ENCODE measurements around the gene NR3C2.

The NR3C2 gene

DNA sequence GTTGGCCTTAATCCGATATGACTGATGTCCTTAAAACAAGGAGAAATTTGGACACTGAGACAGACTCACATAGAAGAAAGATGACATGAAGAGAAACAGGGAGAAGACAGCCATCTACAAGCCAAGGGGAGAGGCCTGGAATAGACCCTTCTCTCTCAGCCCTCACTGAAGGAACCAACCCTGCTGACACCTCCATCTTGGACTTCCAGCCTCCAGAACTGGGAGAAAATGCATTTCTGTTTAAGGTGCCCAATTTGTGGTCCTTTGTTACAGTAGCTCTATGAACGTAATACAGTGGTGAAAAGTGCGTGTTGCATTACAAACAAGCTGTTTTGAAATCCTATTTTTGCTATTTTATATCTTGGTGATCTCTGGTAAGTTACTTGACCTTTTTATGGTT is 366.8 kb downstream of the NR3C2 start:
- DNase-seq (ENCODE audit: low read depth): no peak

DNA sequence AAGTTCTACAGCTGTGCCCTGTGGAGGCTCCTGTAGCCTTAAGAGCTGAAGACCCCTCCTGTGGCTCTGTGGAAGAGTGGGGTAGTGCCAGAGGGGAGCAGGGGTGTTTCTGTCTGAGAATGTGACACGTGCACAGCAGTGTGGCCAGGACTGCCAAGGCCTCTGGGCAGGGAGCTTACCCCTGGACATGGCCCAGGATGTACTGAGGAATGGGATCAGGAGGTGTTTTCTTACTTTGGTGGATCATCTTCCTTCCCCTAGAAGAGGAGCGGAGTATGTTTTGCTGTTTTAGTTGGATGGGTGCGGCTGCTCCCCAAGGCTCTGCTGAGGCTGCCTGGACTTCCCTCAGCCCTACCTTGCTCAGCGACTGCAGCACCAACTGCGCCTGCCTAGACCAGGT is 367.8 kb downstream of the NR3C2 start:
- DNase-seq (ENCODE audit: low read depth): no peak

DNA sequence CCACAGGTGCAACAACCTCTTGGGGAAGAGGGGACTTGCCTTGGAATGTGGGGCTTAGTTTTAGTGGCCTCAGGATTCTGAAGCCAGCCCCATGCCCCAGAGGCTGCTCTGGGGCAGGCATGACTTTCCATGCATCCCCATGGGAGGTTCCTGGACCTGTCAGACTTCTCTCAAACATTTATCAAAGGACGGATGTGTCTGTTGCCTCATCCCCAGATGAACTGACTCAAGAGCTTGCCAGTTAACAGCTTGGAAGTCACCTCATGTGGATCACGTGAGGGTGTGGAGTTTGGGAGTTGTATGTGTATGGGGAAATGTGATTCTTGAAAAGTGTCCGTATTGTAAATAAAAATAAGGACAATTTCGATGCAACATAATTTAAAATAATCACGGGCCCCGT is 368.9 kb downstream of the NR3C2 start:
- DNase-seq (ENCODE audit: low read depth): no peak

DNA sequence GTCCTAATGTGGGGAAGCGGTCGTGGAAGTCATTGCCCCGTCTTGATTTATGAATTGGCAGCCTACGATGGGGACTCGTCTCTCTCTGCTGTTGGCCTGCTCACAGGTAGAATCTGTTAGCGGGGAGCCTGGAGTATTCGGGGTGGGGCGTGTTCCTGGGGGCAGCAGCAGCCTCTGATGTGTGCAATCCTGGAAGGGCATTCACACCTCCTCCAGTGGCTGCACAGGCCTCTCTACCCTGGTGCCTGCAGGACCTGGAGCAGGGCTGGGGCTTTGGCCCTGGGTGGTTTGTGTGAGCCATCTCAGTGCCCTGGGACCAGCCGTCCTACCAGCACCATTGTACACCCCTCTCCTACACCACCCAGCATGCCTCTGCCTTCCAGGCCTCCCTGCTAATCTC is 369.4 kb downstream of the NR3C2 start:
- no peak for DNase-seq (ENCODE audit: low read depth)

DNA sequence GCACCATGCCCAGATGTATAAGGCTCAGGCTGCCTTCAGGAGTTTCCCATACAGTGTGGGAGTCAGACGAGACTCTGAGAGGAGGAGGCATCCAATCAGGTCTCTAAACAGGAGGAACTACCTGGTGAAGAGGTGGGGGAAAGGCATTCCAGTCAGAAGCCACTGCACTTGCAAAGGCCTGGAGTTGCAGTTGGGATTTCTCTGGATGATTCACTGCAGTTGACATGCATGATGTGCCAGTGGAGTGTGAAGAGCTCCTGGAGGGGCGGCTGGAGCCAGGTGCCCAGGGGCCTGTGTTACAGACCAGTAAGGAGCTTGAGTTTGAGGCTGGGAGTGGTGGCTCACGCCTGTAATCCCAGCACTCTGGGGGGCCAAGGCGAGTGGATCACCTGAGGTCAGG is 371.2 kb downstream of the NR3C2 start:
- DNase-seq (ENCODE audit: low read depth): no peak

DNA sequence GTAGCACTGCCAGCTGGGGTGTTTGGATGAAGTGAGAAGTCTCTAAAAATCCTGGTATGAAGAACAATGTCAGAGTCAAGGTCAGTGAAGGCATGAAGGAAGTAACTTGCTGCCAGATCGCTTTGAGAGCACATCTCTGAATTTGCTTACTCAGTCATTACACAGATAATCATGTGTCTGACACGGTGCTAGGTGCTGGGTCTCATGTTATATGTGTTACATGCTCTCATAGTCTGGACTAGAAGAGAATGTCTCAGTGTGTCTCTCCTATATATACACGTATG is 372.4 kb downstream of the NR3C2 start:
- no peak for DNase-seq (ENCODE audit: low read depth)

DNA sequence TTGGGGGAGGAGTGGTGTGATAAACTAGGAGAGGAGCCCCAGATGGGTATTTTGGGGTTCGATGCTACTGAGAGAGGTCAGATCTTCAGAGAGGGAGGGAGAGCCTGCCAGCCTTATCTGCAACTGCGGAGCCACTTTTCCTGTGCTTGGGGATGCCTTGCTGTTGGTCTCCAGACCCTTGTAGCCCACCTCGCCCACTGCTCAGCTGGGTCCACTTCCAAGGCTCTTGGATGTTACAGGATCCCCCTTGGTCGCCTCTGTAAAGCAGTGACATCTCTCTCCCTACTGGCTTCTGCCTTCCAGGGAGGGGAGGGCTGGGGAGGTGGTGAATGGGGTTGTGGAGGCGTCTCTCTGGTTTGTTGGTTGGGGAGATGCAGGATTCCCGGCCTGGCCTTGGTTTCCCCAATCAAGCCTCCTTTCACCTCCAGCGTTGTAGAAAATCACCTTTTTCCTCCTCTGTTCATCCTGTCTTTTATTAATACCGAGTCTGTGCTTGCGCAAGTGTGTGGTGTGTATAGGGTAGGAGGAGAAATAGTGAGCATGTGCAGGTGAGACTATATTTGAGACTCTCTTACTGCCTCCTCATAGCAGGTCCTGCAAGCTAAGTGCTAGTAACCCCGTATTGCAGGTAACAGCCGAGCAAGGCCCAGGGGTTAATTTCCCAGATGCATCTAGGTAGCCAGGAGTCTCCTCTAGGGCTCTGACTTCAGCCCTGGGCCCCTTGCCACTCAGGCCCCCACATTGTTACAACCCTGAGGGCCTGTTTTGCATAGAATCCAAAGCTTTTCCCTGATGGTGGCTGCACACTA is 372.9 kb downstream of the NR3C2 start:
- no peak for DNase-seq (ENCODE audit: low read depth)

DNA sequence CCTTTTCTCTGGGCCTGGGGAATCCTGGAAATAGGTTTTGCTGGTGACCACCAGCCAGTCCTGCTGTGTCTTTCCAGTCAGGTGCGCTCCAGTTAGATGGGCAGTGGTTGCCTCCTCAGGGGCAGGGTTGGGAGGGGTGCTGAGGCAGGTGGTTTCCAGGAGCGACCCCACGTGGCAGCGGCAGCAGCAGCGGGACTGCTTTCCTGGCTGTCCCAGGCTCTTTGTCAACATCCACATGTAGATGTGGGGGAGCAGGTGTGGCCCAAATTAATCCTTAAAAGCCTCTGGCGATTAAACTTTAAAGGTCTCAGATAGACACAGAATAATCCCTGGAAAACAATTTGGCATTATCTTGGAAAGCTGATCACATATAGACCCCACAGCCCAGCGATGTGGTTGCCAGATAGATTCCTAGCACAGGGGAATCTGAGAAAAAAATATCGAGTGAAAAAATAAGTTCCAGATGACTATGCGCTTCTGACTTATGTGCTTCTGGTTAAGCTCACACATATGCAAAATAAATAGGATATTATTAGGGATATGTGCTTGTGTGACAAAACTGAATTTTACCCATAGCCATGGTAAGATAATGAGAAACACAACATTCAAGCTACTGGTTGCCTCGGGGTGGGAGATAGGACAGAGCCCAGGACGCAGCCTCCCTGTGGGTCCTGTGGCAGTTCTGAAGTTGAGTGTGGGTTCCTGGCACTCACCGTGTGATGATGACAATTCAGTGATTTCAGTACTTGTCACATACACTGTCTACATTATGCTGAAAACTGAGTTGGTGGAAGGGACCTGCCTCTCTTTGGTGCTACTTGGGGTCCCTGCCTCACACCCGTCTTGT is 373.9 kb downstream of the NR3C2 start:
- DNase-seq (ENCODE audit: low read depth): no peak

DNA sequence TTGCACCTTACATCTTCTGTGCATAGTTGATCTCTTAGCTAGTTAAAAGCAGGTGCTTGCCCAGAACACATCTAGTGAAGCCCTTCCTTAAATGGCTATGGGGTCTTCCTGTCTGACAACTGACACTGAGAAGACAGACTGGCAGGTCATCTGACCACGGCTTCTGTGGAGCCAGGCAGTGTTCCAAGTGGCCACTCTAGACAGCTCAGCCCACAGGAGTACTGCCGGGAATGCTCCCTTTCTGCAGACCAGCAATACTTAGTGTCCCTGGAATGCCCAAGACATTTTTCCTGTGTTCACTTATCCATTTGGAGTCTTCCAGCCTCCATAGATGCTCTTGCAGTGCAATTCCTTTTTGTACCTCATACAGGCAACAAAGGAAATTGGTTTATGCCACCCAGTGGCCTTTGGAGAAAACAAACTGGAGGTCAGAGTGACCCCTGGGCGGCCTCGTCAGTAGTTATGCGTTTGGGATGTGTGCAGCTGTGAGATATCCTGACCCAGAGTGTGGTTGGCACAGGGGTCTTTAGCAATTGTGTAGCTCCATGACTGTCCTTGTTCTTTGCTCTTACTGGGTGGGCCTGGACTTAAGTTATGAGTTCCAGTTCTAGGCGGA is 374.8 kb downstream of the NR3C2 start:
- DNase-seq (ENCODE audit: low read depth): no peak

DNA sequence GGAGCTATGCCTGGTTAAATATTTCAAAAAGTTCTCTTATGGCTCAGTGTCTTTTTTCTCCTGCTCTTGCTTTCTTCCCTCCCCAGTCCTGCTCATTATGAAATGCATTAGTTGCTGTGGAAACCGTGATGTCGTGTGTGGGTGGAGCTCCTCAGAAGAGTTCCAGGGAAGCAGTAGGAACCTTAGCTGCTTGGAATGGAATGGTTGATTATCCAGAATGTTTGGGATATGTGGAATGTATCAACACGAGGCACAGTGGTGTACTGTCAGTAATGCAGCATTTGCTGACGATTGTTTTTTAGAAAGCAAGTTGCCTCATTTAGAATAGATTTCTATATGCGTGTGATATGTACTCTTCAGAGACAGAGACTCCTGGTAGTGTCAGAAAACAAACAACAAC is 377.1 kb downstream of the NR3C2 start:
- no peak for DNase-seq (ENCODE audit: low read depth)

DNA sequence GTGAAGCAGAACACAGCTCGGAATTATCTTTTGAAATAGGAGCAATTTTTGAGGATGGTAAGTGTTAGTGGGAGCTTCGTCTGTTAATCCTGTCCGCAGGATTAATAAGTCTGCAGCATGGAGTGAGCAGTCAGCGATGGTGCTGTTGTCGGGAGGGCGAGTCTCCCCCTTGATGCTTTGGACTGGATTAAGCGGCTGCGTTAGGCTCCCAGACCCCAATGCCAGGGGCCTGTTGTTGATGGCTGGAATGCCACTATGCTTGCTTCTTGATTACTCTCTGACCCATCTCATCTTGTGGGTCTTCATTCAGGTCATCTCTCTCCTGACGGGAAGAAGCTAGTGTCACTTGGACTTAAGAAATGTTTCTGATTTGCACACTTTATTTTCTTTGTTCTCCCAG is 377.8 kb downstream of the NR3C2 start:
- DNase-seq (ENCODE audit: low read depth): no peak

DNA sequence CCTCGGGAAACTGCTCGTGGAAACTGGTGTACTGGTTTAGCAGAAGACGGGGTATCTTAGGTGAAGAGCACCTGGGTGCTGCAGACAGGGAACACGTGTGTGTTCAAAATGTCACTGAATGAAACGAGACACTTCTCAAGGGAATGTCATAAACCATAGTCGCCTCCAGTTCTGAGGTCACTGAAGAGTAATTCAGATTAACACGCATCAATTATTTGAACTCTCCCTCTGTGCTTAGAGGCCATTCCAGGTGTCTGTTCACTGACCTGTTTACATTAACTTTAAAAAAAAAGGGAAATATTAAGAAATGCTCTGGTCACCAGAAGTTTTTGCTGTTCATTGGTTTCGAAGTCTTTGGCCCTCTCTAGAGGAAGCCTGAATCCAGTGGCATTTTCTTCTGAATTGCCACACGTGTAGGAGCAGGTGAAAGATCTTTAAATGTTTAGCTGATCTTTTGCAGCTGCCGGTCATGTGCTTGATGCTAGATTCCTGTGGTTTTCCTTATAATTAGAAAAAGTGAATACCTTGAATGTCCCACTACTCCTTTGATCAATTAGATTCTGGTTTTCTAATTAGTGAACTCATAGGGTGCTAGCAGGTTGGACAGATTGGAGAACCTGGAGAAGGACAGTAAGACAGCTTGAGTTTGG is 379.8 kb downstream of the NR3C2 start:
- DNase-seq (ENCODE audit: low read depth): no peak

DNA sequence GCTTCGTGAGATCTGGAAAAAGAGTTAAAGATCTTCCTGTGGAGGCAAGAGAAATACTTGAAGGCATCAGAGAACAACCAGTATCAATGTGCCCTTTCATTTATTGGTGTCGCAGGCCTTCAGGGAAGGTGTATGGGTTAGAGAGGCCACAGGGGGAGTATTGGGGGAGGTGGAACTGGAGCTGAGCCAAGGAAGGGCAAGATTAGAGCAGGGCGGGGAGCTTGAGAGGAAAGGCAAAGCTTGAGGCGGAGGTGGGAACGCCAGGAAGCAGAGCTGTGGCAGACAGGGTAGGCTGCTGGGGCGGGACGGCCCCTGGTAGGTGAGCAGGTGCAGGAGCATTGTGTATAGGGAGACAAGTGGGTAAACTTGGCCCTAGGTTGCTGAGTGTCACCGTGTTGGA is 380.4 kb downstream of the NR3C2 start:
- no peak for DNase-seq (ENCODE audit: low read depth)

DNA sequence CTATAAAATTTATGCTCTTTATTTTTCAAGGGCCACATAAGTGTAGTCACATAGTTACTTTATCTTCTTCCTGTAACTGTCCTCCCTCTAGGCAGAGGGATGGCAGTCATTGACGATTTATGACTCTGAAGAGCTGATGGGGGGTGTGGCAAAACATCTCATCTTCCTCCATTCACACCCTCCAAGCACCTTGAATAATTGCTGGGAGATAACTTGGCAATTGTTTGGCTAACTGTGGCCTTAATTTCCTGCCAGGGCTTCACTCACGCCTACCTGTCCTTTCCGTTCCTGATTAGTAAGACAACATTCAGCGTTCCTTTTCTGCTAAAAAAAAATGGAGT is 381.1 kb downstream of the NR3C2 start:
- no peak for DNase-seq (ENCODE audit: low read depth)

DNA sequence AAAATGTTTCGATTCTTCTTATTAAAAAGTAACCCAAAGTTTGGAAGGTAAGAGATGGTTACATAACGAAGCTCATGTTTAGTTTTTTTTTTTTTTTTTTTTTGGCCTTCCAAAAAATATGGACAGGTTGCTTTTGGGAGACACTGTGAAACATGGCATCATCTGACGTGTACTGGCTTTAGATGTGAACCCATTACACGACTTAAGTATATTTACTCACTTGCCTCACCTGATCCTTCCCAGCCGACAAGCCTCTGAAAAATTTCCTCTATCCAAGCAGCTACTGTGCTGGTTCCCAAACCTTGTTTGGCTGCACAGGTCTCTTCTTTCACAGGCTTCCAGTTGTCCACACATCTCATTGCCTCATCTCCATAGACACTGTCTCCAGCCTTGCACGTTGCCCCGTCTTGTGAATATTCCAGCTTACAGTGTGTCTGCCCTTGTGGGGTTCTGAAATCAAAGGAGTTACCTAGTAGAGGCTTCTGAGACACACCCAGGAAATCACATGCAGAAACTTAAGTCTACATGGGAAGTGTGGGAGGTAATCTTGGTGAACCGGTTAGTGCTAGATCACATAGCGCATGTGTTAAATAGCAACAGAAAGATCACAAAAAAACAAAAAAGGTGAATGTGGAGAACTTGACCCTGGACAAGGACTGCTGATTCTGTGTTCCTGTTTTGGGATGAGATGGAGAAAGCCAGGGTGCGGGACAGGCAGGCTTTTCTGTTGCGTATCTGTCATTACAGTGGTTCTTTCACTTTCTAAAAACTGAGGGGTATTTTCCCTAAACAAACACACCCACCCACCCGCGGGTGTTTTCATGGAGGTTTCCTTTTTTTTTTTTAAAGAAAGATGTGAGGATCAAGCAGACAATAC is 381.7 kb downstream of the NR3C2 start:
- no peak for DNase-seq (ENCODE audit: low read depth)

DNA sequence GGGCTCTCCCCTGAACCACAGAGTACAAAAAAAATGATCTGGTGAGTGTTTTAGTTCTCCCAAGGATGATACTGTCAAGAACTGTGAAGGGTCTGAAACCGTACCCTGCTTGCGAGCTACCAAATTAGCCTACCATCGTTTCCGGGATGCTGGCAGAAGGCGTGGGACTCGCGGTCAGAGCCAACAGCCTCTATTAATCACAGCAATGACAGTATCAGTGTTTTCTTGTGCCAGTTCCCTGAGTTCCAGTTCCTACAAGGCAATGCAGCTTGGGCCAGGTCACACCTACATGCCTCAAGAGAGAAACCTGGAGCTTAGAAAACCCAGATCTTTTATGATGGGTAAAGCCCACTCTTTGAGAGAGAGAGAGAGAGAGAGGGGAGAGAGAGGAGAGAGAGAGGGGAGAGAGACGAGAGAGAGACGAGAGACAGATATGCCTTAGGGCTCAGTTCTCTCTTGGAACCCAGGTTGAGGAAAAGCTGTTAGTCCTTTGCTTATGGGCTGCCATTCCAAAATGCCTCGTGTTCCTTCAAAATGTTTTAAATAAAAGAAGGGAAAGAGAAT is 382.5 kb downstream of the NR3C2 start:
- DNase-seq (ENCODE audit: low read depth): no peak

DNA sequence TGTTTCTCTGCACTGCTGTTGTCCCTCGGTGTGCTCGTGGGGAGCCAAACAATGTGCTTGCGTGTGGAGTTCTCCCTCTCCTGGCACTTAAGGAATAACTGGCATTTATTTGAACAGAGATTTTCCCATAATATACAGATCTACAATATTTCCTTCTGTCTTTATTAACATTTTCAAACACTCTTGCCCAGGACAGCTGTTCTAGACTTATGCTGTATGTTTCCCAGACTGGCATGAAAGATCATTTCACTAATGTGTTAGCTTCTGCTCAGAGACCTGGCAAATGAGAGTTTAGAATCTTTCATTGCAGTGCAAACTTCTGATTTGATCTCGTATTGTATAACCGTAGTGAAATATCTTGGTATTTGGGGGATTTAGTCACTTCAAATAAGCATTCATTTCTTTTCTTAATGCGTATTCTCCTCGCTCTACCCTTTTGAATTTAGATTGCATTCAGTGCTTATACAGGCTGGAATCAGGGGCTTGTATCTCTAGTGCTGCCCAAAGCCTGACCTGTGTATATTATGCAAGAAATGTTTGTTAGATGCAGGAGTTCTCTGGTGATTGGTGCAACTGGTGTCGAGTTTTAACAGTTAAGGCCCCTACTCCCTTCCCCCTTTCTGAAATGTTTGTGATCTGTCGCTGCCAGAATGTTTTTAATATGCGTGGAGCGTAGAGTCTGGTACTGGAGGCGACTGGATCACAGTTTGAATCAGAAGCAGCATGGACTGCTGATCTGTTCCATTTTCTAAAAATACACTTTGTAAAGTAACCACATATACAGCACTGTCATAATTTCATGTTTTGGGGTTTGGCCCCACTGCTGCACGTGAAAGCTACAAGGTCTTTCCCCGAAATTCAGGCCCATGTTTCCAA is 384.0 kb downstream of the NR3C2 start:
- no peak for DNase-seq (ENCODE audit: low read depth)

DNA sequence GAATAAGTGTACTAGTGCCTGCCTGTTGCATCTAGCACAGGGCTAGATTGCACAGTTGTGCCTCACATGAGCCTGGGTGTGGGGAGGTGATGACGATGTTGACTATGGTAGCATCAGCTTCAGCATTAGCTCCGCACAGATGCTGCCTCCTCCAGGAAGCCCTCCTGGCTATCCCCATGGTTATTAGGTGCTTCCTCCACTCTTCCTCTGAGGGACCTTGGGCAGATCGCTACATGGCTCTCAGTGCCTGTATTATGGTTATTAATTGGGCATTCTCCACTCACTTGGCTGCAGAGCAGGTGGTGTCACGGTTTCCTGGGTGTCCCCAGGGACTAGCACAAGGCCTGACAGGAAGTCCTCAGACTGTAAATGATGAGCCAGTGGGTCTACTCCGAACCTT is 384.7 kb downstream of the NR3C2 start:
- DNase-seq (ENCODE audit: low read depth): no peak

DNA sequence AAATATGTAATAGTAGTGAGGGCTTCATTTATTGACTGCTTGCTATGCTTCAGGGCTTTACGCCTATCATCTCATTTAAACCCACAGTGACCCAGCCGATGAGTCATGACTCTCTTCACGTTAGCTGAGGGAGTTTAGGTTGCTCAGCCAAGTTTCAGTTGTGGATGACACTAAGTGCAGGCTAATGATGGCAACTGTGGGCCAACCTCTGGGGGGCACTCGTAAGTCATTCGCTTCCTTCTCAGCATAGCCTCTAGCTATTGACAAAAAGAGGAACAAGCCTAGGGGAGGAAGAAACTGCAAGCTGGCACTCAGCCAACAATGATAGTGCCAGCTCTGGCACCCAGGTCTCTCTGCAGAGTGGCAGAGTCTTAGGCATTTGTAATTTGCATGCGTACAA is 385.3 kb downstream of the NR3C2 start:
- peak; percentile 60 for DNase-seq (ENCODE audit: low read depth)

DNA sequence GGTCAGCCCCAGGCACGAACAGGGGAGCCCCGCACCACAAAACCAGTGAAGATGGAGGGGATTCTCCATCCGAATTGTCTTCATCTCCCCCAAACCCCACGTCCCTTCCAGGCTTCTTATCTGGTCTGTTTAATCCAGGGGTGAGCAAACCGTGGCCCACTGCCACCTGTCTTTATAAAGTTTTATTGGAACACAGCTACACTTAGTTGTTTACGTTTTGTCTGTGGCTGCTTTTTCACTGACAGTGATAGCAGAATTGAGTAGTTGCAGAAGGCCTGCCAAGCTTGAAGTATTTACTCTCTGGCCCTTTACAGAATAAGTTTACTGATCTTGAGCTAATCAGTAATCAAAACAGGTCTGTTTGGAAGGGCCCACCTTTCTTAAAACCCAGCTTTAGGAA is 386.4 kb downstream of the NR3C2 start:
- no peak for DNase-seq (ENCODE audit: low read depth)

DNA sequence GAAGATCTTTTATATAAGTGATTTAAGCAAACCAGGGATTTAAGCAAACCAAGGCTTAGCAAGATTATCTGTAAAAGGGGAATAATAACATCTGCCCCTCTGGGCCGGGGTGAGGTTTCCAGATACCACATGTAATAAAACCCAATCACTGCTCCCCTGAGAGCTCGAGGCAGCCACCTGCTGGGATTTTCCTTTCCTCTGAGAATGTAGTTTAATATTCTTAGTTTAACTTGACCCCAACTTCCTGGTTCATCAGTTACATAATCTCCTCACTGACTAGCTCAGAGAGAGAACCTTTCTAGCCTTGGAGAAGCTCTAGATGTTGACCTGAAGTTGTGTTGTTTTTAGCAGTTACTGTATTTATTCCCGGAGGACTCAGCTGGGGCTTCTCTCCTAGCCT is 387.9 kb downstream of the NR3C2 start:
- no peak for DNase-seq (ENCODE audit: low read depth)
